WTC11 (cell line): ENCODE measurements around the gene B3GAT1. TPM values are rescaled to one million over a fixed set of nuclear protein-coding genes. Genes with fewer than 3 reads are reported as not detected.

ENCODE experiments used
- ATAC-seq: fragments of 200-7000 bp; cut with Tn5 transposase; 2 replicates; pipeline ENCODE4 v1.10.0; 2021; ENCODE audit warnings: mild to moderate bottlenecking, moderate library complexity
- CTCF ChIA-PET: fragments of 300-600 bp; sonication (Branson Sonifier 250); formaldehyde crosslinking; loops from one replicate; lab custom pipeline; 2021; ENCODE audit warnings: antibody characterized with exemption; lab: Charles Lee
- POLR2A ChIA-PET: fragments of 350-600 bp; sonication (Branson Sonifier 250); formaldehyde crosslinking; loops from one replicate; lab custom pipeline; 2021; ENCODE audit warnings: antibody characterized with exemption; lab: Charles Lee
- DNase-seq: peaks from one replicate; pipeline ENCODE4 v3.0.0; 2021; ENCODE audit warnings: low spot score
- H3K27ac Mint-ChIP-seq: 2 replicates; pipeline ENCODE4 v1.8.0; 2021; ENCODE audit warnings: mixed read lengths
- H3K27me3 Mint-ChIP-seq: 2 replicates; pipeline ENCODE4 v1.8.0; 2021; ENCODE audit warnings: low read depth, mild to moderate bottlenecking, moderate library complexity, mixed read lengths
- H3K36me3 Mint-ChIP-seq: 2 replicates; pipeline ENCODE4 v1.8.0; 2021; ENCODE audit warnings: mixed read lengths
- H3K4me1 Mint-ChIP-seq: 2 replicates; pipeline ENCODE4 v1.8.0; 2022; ENCODE audit warnings: mixed read lengths
- H3K4me3 Mint-ChIP-seq: 2 replicates; pipeline ENCODE4 v1.8.0; 2021; ENCODE audit warnings: mild to moderate bottlenecking, moderate library complexity, mixed read lengths
- H3K9me3 Mint-ChIP-seq: 2 replicates; pipeline ENCODE4 v1.8.0; 2021; ENCODE audit warnings: mixed read lengths
- AFF4 ChIP-seq: sonication (generic); formaldehyde crosslinking; IDR thresholded peaks from 2 replicates; pipeline ENCODE4 v1.8.1; 2023; ENCODE audit warnings: mild to moderate bottlenecking, missing genetic modification reagents, borderline replicate concordance
- AR ChIP-seq: fragments of 250-450 bp; sonication (Bioruptor Pico); IDR thresholded peaks from 2 replicates; pipeline ENCODE4 v1.9.0; 2021; ENCODE audit warnings: mild to moderate bottlenecking
- ARID4B ChIP-seq: sonication (generic); formaldehyde crosslinking; IDR thresholded peaks from 2 replicates; pipeline ENCODE4 v1.8.0; 2023; ENCODE audit warnings: missing genetic modification reagents, mild to moderate bottlenecking, borderline replicate concordance
- CBFB ChIP-seq: sonication (generic); formaldehyde crosslinking; IDR thresholded peaks from 2 replicates; pipeline ENCODE4 v1.8.1; 2022; ENCODE audit warnings: mild to moderate bottlenecking, low read depth, missing genetic modification reagents
- CREM ChIP-seq: sonication (generic); formaldehyde crosslinking; IDR thresholded peaks from 2 replicates; pipeline ENCODE4 v1.8.1; 2022; ENCODE audit warnings: mild to moderate bottlenecking, missing genetic modification reagents, moderate library complexity
- E2F1 ChIP-seq: sonication (generic); formaldehyde crosslinking; IDR thresholded peaks from 2 replicates; pipeline ENCODE4 v1.8.0; 2022; ENCODE audit warnings: mild to moderate bottlenecking, missing genetic modification reagents
- E2F5 ChIP-seq: sonication (generic); formaldehyde crosslinking; IDR thresholded peaks from 2 replicates; pipeline ENCODE4 v1.8.1; 2022; ENCODE audit warnings: mild to moderate bottlenecking, moderate library complexity, missing genetic modification reagents
- FOXJ3 ChIP-seq: sonication (generic); formaldehyde crosslinking; IDR thresholded peaks from 2 replicates; pipeline ENCODE4 v1.9.0; 2021; ENCODE audit warnings: missing genetic modification reagents, mild to moderate bottlenecking, borderline replicate concordance
- HMGA2 ChIP-seq: fragments of 250-450 bp; sonication (Bioruptor Pico); IDR thresholded peaks from 2 replicates; pipeline ENCODE4 v1.4.0; 2021; ENCODE audit warnings: mild to moderate bottlenecking, moderate library complexity
- NFATC4 ChIP-seq: fragments of 250-450 bp; sonication (Bioruptor Pico); IDR thresholded peaks from 2 replicates; pipeline ENCODE4 v1.9.0; 2021; ENCODE audit warnings: mild to moderate bottlenecking
- NFYB ChIP-seq: sonication (generic); formaldehyde crosslinking; conservative IDR thresholded peaks from 2 replicates; pipeline ENCODE4 v1.8.0; 2022; ENCODE audit warnings: low read depth, missing genetic modification reagents
- NR1H2 ChIP-seq: sonication (generic); formaldehyde crosslinking; IDR thresholded peaks from 2 replicates; pipeline ENCODE4 v1.9.0; 2021; ENCODE audit warnings: mild to moderate bottlenecking, moderate library complexity, missing genetic modification reagents
- RORB ChIP-seq: fragments of 250-450 bp; sonication (Bioruptor Pico); IDR thresholded peaks from 2 replicates; pipeline ENCODE4 v1.9.0; 2021; ENCODE audit warnings: mild to moderate bottlenecking
- STAT6 ChIP-seq: sonication (generic); formaldehyde crosslinking; conservative IDR thresholded peaks from 2 replicates; pipeline ENCODE4 v1.8.1; 2023; ENCODE audit warnings: mild to moderate bottlenecking, low read depth, missing genetic modification reagents, moderate library complexity
- USF1 ChIP-seq: sonication (generic); formaldehyde crosslinking; IDR thresholded peaks from 2 replicates; pipeline ENCODE4 v1.8.0; 2022; ENCODE audit warnings: mild to moderate bottlenecking, missing genetic modification reagents
- ZNF121 ChIP-seq: sonication (generic); formaldehyde crosslinking; IDR thresholded peaks from 2 replicates; pipeline ENCODE4 v1.8.0; 2023; ENCODE audit warnings: missing genetic modification reagents
- ZNF219 ChIP-seq: sonication (generic); formaldehyde crosslinking; IDR thresholded peaks from 2 replicates; pipeline ENCODE4 v1.8.0; 2023; ENCODE audit warnings: missing genetic modification reagents, mild to moderate bottlenecking, borderline replicate concordance
- ZNF416 ChIP-seq: fragments of 250-450 bp; sonication (Bioruptor Pico); IDR thresholded peaks from 2 replicates; pipeline ENCODE4 v1.9.0; 2021; ENCODE audit warnings: mild to moderate bottlenecking, inconsistent platforms
- ZNF425 ChIP-seq: fragments of 250-450 bp; sonication (Bioruptor Pico); conservative IDR thresholded peaks from 2 replicates; pipeline ENCODE4 v1.9.0; 2021; ENCODE audit warnings: mild to moderate bottlenecking
- total RNA-seq: library from RNA; stranded (reverse); gene quantifications from 3 replicates; pipeline ENCODE4 v1.2.3, GENCODE V29; 2021

Gene B3GAT1
- total RNA-seq, 1 experiment from 2014 or later, result 30.0 TPM

- Mint-ChIP-seq H3K9me3 (no peaks in the 10 kb centered on the region), H3K4me3 (no peak overlapping the region), H3K27ac (no peak overlapping the region), H3K27me3 (peaks cover 12% of the 10 kb centered on the region), H3K36me3 (no peaks in the 10 kb centered on the region), H3K4me1 (peaks cover 15% of the 10 kb centered on the region)
- DNase-seq (no peak), ATAC-seq (no peak)
- ChIA-PET CTCF (no interaction called here), POLR2A (no interaction called here)
- TF ChIP-seq USF1, result no peak
- no peak for TF ChIP-seq AR (CRISPR knock-in tag)
- no peak for TF ChIP-seq NR1H2
- TF ChIP-seq E2F5 (CRISPR knock-in tag), result no peak
- no peak for TF ChIP-seq ZNF425 (CRISPR knock-in tag)
- no peak for TF ChIP-seq ZNF416 (CRISPR knock-in tag)
- TF ChIP-seq E2F1, result no peak
- TF ChIP-seq NFATC4 (CRISPR knock-in tag), result no peak
- no peak for TF ChIP-seq AFF4 (CRISPR knock-in tag)
- TF ChIP-seq ARID4B (CRISPR knock-in tag), result no peak
- TF ChIP-seq FOXJ3 (CRISPR knock-in tag), result no peak
- no peak for TF ChIP-seq STAT6 (CRISPR knock-in tag)
- no peak for TF ChIP-seq HMGA2 (CRISPR knock-in tag)
- no peak for TF ChIP-seq ZNF219
- TF ChIP-seq NFYB (CRISPR knock-in tag), result no peak
- no peak for TF ChIP-seq RORB (CRISPR knock-in tag)
- no peak for TF ChIP-seq CBFB
- TF ChIP-seq ZNF121 (CRISPR knock-in tag), result no peak
- no peak for TF ChIP-seq CREM (CRISPR knock-in tag)
Measured at GRCh38 chr11:134363592-134363991, 48.5 kb downstream of the B3GAT1 start.
